Measurements from ENCODE around the gene GDI1. TPM values are rescaled to one million over a fixed set of nuclear protein-coding genes. Genes with fewer than 3 reads are reported as not detected.

The GDI1 gene
- total RNA-seq, 1 donor from 2014 or later = 210 TPM

GRCh38 chrX:154490414-154491083 is 53.6 kb downstream of the GDI1 start, which contains the start of gene SLC10A3:
Gene SLC10A3 (minus strand): TSS chrX:154490629. CDS start chrX:154488940, 1,689 bp downstream.
- no peaks in the 10 kb centered on the region for H3K9me3 Mint-ChIP-seq
- H3K27ac Mint-ChIP-seq (ENCODE audit: unreplicated experiment) = peak within 1 kb of the TSS; percentile 91
- H3K4me1 Mint-ChIP-seq = peaks cover 6% of the 10 kb centered on the region

More at GRCh38 chrX:154490414-154491083, 53.6 kb downstream of the GDI1 start, which contains the start of gene SLC10A3:
- TF ChIP-seq CTCF (conservative IDR thresholded peaks at IDR 0.05) = no peak
- peak within 1 kb of the TSS; percentile 91 for H3K4me3 Mint-ChIP-seq
- no peaks in the 10 kb centered on the region for H3K27me3 Mint-ChIP-seq (ENCODE audit: low read depth)
- peak; percentile 75 for DNase-seq (ENCODE audit: low read depth, low spot score)
- peaks cover 5% of the 10 kb centered on the region for H3K36me3 Mint-ChIP-seq (ENCODE audit: low read depth)

Small RNAs within 50 kb of the gene (microRNA-seq; reads per million reads assigned to microRNA genes)
- gene MIR6858 = 11.8 reads per million, percentile 23 among the genes with 10 or more reads in this experiment

Other genes starting within 250 kb of the GDI1 start
- gene OPN1MW2, start 217.4 kb upstream of the GDI1 start, total RNA-seq = not detected in 2 replicates
- not detected in 2 replicates for gene OPN1MW3, start 179.6 kb upstream of the GDI1 start, total RNA-seq
- gene TEX28, start 142.0 kb upstream of the GDI1 start, total RNA-seq = not detected in 2 replicates
- gene TKTL1, start 141.4 kb upstream of the GDI1 start, total RNA-seq = 0.91 and 1.1 TPM in 2 replicates
- 786 and 809 TPM in 2 replicates for gene FLNA, start 62.5 kb upstream of the GDI1 start, total RNA-seq
- 54.3 and 56.8 TPM in 2 replicates for gene EMD, start 57.9 kb upstream of the GDI1 start, total RNA-seq
- gene RPL10, start 38.8 kb upstream of the GDI1 start, total RNA-seq = 2,853 and 2,857 TPM in 2 replicates
- gene DNASE1L1, start 27.9 kb upstream of the GDI1 start, total RNA-seq = 9.3 and 11.5 TPM in 2 replicates
- 45.7 and 47.1 TPM in 2 replicates for gene TAFAZZIN, start 25.6 kb upstream of the GDI1 start, total RNA-seq
- 78.2 and 79.8 TPM in 2 replicates for gene ATP6AP1, start 8.5 kb upstream of the GDI1 start, total RNA-seq
- gene FAM50A, start 7.0 kb downstream of the GDI1 start, total RNA-seq = 68.8 and 69.0 TPM in 2 replicates
- 74.1 and 75.1 TPM in 2 replicates for gene PLXNA3, start 21.1 kb downstream of the GDI1 start, total RNA-seq
- 20.7 and 22.6 TPM in 2 replicates for gene LAGE3, start 42.1 kb downstream of the GDI1 start, total RNA-seq
- gene UBL4A, start 49.5 kb downstream of the GDI1 start, total RNA-seq = 39.2 and 39.5 TPM in 2 replicates
- gene SLC10A3, start 53.5 kb downstream of the GDI1 start, total RNA-seq = 7.8 TPM in 2 replicates
- 25.8 and 29.9 TPM in 2 replicates for gene FAM3A, start 79.1 kb downstream of the GDI1 start, total RNA-seq
- gene G6PD, start 109.7 kb downstream of the GDI1 start, total RNA-seq = 84.4 and 93.9 TPM in 2 replicates
- gene IKBKG, start 110.5 kb downstream of the GDI1 start, total RNA-seq = 20.3 and 21.3 TPM in 2 replicates
- gene CTAG1A, start 148.0 kb downstream of the GDI1 start, total RNA-seq = not detected in 2 replicates
- gene CTAG1B, start 182.1 kb downstream of the GDI1 start, total RNA-seq = not detected in 2 replicates
- not detected in 2 replicates for gene CTAG2, start 216.4 kb downstream of the GDI1 start, total RNA-seq

All from neural crest cell (in vitro differentiated cells).